ENCODE results near the gene NKG7.

NKG7 gene

GRCh38 chr19:51327066-51328001, 45.1 kb downstream of the NKG7 start:
- no peak for TF ChIP-seq CTCF (IDR thresholded peaks at IDR 0.05; ENCODE audit: low read depth, low read length)
- no peak for DNase-seq (ENCODE audit: extremely low read depth, low read depth)

GRCh38 chr19:51326216-51327065, 46.0 kb downstream of the NKG7 start:
- no peak for DNase-seq (ENCODE audit: extremely low read depth, low read depth)
- no peak for TF ChIP-seq CTCF (IDR thresholded peaks at IDR 0.05; ENCODE audit: low read depth, low read length)

- DNase-seq (ENCODE audit: extremely low read depth, low read depth), result no peak
- no peak for TF ChIP-seq CTCF (IDR thresholded peaks at IDR 0.05; ENCODE audit: low read depth, low read length)
Measured at GRCh38 chr19:51325161-51325976, 47.1 kb downstream of the NKG7 start.

GRCh38 chr19:51324167-51324481, 48.3 kb downstream of the NKG7 start:
- no peak for TF ChIP-seq CTCF (IDR thresholded peaks at IDR 0.05; ENCODE audit: low read depth, low read length)
- no peak for DNase-seq (ENCODE audit: extremely low read depth, low read depth)

GRCh38 chr19:51323481-51324166, 48.8 kb downstream of the NKG7 start:
- DNase-seq (ENCODE audit: extremely low read depth, low read depth), result no peak
- no peak for TF ChIP-seq CTCF (IDR thresholded peaks at IDR 0.05; ENCODE audit: low read depth, low read length)

- no peak for TF ChIP-seq CTCF (IDR thresholded peaks at IDR 0.05; ENCODE audit: low read depth, low read length)
- DNase-seq (ENCODE audit: extremely low read depth, low read depth), result no peak
Measured at GRCh38 chr19:51321799-51322198, 50.7 kb downstream of the NKG7 start.
